ENCODE results near the gene TCHHL1.

DNA sequence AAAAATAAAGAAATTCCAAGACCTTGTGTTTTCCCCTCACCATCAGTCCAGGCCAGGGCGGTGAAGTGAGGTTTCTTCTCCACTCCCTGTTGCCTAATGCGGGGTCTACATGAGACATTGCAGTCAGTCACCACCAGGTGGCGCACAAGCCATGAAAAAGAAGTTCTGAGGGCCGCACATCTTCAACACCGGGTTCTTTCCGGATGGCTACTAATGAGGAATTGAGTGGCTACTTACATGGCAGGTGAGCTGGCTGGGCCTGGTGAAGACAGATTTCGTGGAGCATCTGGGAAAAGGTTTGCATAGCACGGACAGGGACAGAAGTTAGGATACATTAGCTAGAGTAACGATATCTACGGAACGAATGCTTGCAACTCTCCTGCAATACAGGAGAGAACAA lies 36.3 kb downstream of the TCHHL1 start:
- TF ChIP-seq, protein P1, sequence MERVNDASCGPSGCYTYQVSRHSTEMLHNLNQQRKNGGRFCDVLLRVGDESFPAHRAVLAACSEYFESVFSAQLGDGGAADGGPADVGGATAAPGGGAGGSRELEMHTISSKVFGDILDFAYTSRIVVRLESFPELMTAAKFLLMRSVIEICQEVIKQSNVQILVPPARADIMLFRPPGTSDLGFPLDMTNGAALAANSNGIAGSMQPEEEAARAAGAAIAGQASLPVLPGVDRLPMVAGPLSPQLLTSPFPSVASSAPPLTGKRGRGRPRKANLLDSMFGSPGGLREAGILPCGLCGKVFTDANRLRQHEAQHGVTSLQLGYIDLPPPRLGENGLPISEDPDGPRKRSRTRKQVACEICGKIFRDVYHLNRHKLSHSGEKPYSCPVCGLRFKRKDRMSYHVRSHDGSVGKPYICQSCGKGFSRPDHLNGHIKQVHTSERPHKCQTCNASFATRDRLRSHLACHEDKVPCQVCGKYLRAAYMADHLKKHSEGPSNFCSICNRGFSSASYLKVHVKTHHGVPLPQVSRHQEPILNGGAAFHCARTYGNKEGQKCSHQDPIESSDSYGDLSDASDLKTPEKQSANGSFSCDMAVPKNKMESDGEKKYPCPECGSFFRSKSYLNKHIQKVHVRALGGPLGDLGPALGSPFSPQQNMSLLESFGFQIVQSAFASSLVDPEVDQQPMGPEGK (CRISPR knock-in tag; IDR thresholded peaks at IDR 0.05; ENCODE audit: borderline replicate concordance): no peak
- no peak for TF ChIP-seq PPARA (CRISPR knock-in tag; IDR thresholded peaks at IDR 0.05; ENCODE audit: borderline replicate concordance)
- no peak for TF ChIP-seq BACH2 (CRISPR knock-in tag; IDR thresholded peaks at IDR 0.05; ENCODE audit: borderline replicate concordance)
- no peak for TF ChIP-seq RARB (CRISPR knock-in tag; IDR thresholded peaks at IDR 0.05)
- TF ChIP-seq ZFP30 (CRISPR knock-in tag; IDR thresholded peaks at IDR 0.05): no peak
- no peak for TF ChIP-seq TOX (CRISPR knock-in tag; IDR thresholded peaks at IDR 0.05; ENCODE audit: borderline replicate concordance)
- TF ChIP-seq ZNF8 (CRISPR knock-in tag; IDR thresholded peaks at IDR 0.05): no peak
- no peak for TF ChIP-seq GLIS3 (CRISPR knock-in tag; IDR thresholded peaks at IDR 0.05)
